Nephron (organoid): ENCODE results near the gene PTH1R.
A peak's percentile ranks its signal among the peaks of the same experiment; 100 is the strongest.

Source experiments
- H3K27ac Mint-ChIP-seq, 3 experiments: 2 replicates each; pipeline ENCODE4 v1.8.0; 2020; ENCODE audit warnings: mixed read lengths in 3 of 3, mild to moderate bottlenecking in 2 of 3, moderate library complexity in 1 of 3
- H3K27me3 Mint-ChIP-seq: 2 replicates; pipeline ENCODE4 v1.8.0; 2021; ENCODE audit warnings: low read depth, mild to moderate bottlenecking, moderate library complexity, mixed read lengths
- H3K36me3 Mint-ChIP-seq: 2 replicates; pipeline ENCODE4 v1.8.0; 2020; ENCODE audit warnings: low read depth, mixed read lengths
- H3K4me1 Mint-ChIP-seq: 2 replicates; pipeline ENCODE4 v1.8.0; 2020; ENCODE audit warnings: mixed read lengths
- H3K4me3 Mint-ChIP-seq, 3 experiments: 2 replicates each; pipeline ENCODE4 v1.8.0; 2020; ENCODE audit warnings: mild to moderate bottlenecking in 3 of 3, mixed read lengths in 3 of 3, moderate library complexity in 2 of 3
- H3K9me3 Mint-ChIP-seq: 2 replicates; pipeline ENCODE4 v1.8.0; 2020; ENCODE audit warnings: mixed read lengths
- CTCF ChIP-seq, 3 experiments: fragments of 200-600 bp; sonication (generic); IDR thresholded peaks; one replicate each; pipeline ENCODE4 v1.5.0; 2021; ENCODE audit warnings: antibody characterized with exemption in 3 of 3; ENCODE audit not compliant: unreplicated experiment in 3 of 3

PTH1R gene

DNA sequence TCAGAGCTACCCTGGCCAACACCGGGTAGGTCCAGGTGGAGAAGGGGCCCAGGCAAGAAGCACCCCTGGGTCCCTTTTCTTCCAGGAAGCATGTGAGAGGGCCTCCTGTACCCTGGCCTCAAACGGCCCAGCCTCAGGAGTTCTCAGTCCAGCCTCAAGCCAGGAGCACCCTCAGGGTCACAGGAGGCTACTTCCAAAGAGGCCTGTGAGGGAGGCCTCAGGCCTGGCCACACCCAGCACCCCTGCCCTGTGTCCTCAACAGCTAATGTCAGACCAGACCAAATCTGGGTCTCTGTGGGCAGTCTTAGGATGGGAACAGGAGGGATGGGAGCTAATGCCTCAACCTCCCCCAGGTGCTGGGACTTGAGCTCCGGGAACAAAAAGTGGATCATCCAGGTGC lies 23.5 kb downstream of the PTH1R start:
- H3K27ac Mint-ChIP-seq = no peak overlapping the region
- H3K4me1 Mint-ChIP-seq = no peaks in the 10 kb centered on the region
- TF ChIP-seq CTCF (IDR thresholded peaks at IDR 0.05; ENCODE audit: unreplicated experiment in 3 of 3) = no peak
- H3K27me3 Mint-ChIP-seq = no peaks in the 10 kb centered on the region
- H3K9me3 Mint-ChIP-seq = no peaks in the 10 kb centered on the region
- H3K36me3 Mint-ChIP-seq = peaks cover 6% of the 10 kb centered on the region
- no peak overlapping the region for H3K4me3 Mint-ChIP-seq

DNA sequence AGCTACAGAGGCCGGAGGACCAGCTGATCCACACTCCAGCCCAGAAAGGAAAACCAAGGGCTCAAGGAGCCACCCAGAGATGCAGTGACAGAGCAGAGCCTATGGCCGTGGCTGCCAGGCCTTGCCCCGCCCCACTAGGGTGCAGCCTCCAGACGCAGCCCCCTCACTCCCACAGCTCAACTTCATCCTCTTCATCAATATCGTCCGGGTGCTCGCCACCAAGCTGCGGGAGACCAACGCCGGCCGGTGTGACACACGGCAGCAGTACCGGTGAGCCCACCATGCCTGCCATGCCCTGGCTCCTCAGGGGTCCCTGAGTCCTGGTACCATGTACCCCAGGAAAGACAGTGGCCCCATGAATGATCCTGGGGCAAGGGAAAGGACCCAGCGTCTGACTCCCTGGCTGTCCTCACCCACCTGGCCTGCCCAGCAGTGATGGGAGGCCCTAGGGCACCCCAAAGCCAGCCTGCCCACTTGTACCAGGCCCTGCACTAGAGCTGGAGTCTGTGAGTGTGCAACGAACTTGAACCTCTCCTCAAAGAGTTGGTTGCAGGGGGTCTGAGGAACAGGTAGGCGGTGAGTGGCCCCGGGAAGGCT lies 24.2 kb downstream of the PTH1R start:
- Mint-ChIP-seq H3K27me3 (no peaks in the 10 kb centered on the region), H3K4me1 (no peaks in the 10 kb centered on the region), H3K36me3 (peaks cover 6% of the 10 kb centered on the region), H3K9me3 (no peaks in the 10 kb centered on the region), H3K27ac (no peak overlapping the region), H3K4me3 (no peak overlapping the region)
- TF ChIP-seq CTCF (IDR thresholded peaks at IDR 0.05; ENCODE audit: unreplicated experiment in 3 of 3) = no peak

DNA sequence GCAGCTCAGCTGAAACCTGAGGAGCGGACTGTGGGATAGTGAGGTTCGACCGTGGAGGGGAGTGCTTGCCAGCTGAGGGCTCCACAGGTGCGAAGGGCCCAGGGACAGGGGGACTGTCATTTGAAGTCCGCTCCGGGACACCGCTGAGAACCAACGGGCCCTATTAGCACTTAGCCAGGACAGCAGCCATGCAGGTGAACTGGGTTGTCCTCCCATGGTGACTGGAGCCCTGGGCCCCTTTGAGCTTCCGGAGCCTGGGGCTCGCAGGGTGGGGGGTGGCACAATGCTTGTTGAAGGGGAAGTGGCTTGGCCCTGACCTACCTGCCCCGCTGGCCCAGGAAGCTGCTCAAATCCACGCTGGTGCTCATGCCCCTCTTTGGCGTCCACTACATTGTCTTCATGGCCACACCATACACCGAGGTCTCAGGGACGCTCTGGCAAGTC lies 24.7 kb downstream of the PTH1R start:
- TF ChIP-seq CTCF (IDR thresholded peaks at IDR 0.05; ENCODE audit: unreplicated experiment in 3 of 3) = no peak
- peaks cover 6% of the 10 kb centered on the region for H3K36me3 Mint-ChIP-seq
- no peak overlapping the region for H3K27ac Mint-ChIP-seq
- H3K27me3 Mint-ChIP-seq = no peaks in the 10 kb centered on the region
- no peaks in the 10 kb centered on the region for H3K4me1 Mint-ChIP-seq
- H3K9me3 Mint-ChIP-seq = no peaks in the 10 kb centered on the region
- no peak overlapping the region for H3K4me3 Mint-ChIP-seq

- Mint-ChIP-seq H3K4me3 (no peak overlapping the region), H3K9me3 (no peaks in the 10 kb centered on the region), H3K27ac (no peak overlapping the region), H3K4me1 (no peaks in the 10 kb centered on the region), H3K27me3 (no peaks in the 10 kb centered on the region), H3K36me3 (peaks cover 6% of the 10 kb centered on the region)
- no peak for TF ChIP-seq CTCF (IDR thresholded peaks at IDR 0.05; ENCODE audit: unreplicated experiment in 3 of 3)
Measured at GRCh38 chr3:46903341-46904302, 26.1 kb downstream of the PTH1R start.

DNA sequence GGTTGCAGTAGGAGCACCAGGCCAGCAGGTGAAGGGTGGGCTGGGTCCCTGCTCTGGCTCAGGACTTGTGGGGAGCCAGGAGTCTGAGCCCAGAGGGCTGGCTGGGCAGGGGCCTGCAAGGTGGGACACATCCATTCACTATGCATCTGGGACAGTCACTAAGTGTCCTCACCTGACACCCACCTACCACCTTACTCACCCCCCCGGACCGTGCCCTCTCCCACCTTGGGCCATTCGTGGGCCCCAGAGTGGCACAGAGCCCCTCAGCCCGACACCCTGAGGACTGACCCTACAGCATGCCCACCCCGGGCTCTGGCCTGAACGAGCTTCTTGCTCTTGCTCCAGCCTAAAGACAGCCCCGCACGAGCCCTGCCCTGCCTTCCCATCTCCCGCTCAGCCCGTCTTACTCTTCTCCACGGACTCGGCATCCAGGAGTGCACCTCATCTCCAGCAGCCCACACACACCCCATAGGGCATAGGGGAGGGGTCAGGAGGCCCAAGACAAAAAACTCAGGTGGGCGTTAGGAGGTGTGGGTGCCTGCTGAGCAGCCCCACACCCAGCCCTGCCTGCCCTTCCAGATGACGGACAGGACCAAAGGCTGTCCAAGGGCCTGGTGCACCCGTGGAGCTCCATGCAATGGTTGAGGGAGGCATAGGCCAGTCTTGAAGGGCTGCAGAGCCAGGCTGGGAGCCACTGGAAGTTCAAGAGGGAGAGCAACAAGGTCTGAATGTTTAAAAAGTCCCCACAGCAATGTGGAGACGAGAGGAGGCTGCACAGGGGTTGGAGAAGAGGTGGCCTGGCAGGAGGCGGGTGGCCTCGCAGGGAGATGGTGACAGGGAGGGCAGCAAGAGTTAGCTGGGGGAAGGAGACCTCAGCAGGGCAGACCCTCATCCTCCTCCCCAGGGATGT lies 27.0 kb downstream of the PTH1R start:
- Mint-ChIP-seq H3K27ac (peak overlapping the region in 2 of 3 experiments; percentile 18 to 38), H3K36me3 (no peaks in the 10 kb centered on the region), H3K4me1 (peaks cover 3% of the 10 kb centered on the region), H3K27me3 (no peaks in the 10 kb centered on the region), H3K4me3 (no peak overlapping the region), H3K9me3 (no peaks in the 10 kb centered on the region)
- no peak for TF ChIP-seq CTCF (IDR thresholded peaks at IDR 0.05; ENCODE audit: unreplicated experiment in 3 of 3)
